Duodenal mucosa (tissue), 2 donors: ENCODE results near the gene BACH2.
"Not testable (repeated sequence)": the region's sequence is repeated elsewhere in the genome, so short reads cannot be mapped to it uniquely, and the experiment has no call there.

ENCODE experiments used
- H3K27ac ChIP-seq: one replicate; pipeline ENCODE4 v1.7.0; 2013; ENCODE audit warnings: low read depth, low read length
- H3K27me3 ChIP-seq, 2 donors: one replicate each; pipeline ENCODE4 v1.7.0; 2013; ENCODE audit warnings: low read length in 2 of 2, control low read depth in 1 of 2; ENCODE audit not compliant: insufficient read depth in 2 of 2, control insufficient read depth in 1 of 2
- H3K36me3 ChIP-seq, 2 donors: one replicate each; pipeline ENCODE4 v1.7.0; 2013; ENCODE audit warnings: low read length in 2 of 2, control low read depth in 1 of 2; ENCODE audit not compliant: insufficient read depth in 2 of 2, control insufficient read depth in 1 of 2
- H3K4me1 ChIP-seq, 2 donors: one replicate each; pipeline ENCODE4 v1.7.0; 2013; ENCODE audit warnings: low read length in 2 of 2, control low read depth in 1 of 2; ENCODE audit not compliant: insufficient read depth in 2 of 2, control insufficient read depth in 1 of 2
- H3K4me3 ChIP-seq, 2 donors: one replicate each; pipeline ENCODE4 v1.7.0; 2013; ENCODE audit warnings: low read length in 2 of 2, low read depth in 1 of 2
- H3K9ac ChIP-seq, 2 donors: one replicate each; pipeline ENCODE4 v1.7.0; 2013; ENCODE audit warnings: low read length in 2 of 2, low read depth in 1 of 2
- H3K9me3 ChIP-seq, 2 donors: one replicate each; pipeline ENCODE4 v1.7.0; 2013; ENCODE audit warnings: low read length in 2 of 2, control low read depth in 1 of 2; ENCODE audit not compliant: control insufficient read depth in 1 of 2

BACH2 gene

DNA sequence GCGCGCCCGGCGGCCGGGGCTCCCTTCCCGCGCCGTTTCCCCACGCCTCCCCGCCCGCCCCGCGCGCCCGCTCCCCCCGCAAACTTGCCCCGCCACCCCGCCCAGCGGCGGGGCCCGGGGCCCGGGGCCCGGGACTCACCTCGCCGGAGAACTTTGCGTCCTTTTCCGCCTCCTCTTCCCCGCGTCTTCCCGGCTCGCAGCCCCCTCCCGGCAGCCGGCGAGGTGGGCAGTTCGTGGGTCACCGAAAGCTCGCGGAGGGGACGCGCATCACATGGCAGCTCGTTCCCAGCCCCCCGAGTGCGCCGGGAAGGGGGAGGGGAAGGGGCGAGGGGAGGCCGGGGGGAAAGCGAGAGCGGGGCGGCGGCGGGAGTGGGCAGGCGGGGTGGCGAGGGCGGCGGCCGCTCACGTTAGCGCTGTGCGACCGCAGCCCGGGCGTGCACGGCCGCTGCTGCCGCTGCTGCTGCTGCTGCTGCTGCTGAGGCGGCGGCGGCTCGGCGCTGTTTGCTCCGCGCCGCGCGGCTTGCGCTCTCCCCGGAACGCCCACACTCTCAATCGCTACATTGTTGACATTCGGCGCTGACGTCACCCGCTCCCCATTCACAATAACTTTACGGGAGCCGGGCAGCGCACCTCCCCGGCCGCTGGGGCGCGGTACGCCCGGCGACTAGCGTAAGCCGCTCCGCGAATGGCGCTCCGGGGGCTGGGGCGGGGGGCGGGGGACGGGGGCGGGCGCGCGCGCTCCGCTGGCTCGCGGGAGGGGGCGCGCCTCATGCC lies at the start of gene BACH2:
TSS of gene BACH2 (minus strand) at position 503 of the 774 bp plus-strand sequence. CDS start 287,999 bp downstream, outside the sequence.
- peak within 1 kb of the TSS; percentile 32 for H3K27ac ChIP-seq
- no peaks in the 10 kb centered on the region for H3K36me3 ChIP-seq
- H3K4me1 ChIP-seq: peaks cover 0 to 4% of the 10 kb centered on the region in 2 donors
- peaks cover 52 to 58% of the 10 kb centered on the region in 2 donors for H3K27me3 ChIP-seq
- peak within 1 kb of the TSS; percentile 39 to 66 for H3K9ac ChIP-seq
- H3K9me3 ChIP-seq: no peaks in the 10 kb centered on the region
- H3K4me3 ChIP-seq: peak within 1 kb of the TSS; percentile 59 to 70

DNA sequence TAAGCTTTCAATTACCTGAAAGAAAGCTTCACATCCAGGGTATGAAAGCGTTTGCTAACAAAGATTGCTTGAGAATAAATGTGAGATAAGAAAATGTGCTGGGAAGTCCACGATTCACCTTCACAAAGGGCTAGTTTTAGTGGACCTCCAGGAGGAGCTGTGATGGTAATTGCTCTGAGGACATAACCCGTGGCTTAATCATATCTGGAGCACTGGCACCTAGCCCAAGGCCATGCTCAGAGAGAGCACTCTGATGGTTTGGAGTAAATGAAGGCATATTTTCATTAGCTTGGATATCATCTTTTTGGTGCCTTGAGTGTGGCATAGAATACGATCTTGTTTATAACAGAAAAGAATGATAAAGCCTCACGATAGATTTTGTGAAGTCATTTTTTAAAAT lies 46.9 kb upstream of the BACH2 start:
- H3K9me3 ChIP-seq: no peaks in the 10 kb centered on the region
- H3K4me1 ChIP-seq: no peaks in the 10 kb centered on the region
- peaks cover 0 to 2% of the 10 kb centered on the region in 2 donors for H3K27me3 ChIP-seq
- no peak overlapping the region for H3K27ac ChIP-seq
- no peaks in the 10 kb centered on the region for H3K36me3 ChIP-seq
- H3K4me3 ChIP-seq: no peak overlapping the region
- H3K9ac ChIP-seq: no peak overlapping the region

DNA sequence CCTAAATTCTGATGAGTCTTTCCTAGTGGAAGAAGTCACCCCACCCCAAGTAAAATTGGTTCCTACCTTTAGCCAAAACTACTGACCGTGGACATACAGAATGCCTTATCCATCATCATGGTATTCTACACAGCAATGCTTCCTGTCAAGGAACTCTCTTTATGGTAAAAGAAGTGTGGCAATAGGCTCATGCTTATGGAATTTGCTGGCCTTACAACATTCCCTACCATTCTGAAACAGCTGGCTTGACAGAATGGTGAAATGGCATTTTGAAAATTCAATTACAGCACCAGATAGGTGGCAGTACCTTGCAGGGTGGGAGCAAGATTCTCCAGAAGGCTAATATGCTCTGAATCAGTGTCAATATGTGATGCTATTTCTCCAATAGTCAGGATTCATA lies 41.8 kb upstream of the BACH2 start:
- Histone ChIP-seq H3K9ac (no peak overlapping the region), H3K27ac (no peak overlapping the region), H3K9me3 (no peaks in the 10 kb centered on the region), H3K27me3 (no peaks in the 10 kb centered on the region), H3K4me3 (no peak overlapping the region), H3K36me3 (no peaks in the 10 kb centered on the region), H3K4me1 (no peaks in the 10 kb centered on the region)

DNA sequence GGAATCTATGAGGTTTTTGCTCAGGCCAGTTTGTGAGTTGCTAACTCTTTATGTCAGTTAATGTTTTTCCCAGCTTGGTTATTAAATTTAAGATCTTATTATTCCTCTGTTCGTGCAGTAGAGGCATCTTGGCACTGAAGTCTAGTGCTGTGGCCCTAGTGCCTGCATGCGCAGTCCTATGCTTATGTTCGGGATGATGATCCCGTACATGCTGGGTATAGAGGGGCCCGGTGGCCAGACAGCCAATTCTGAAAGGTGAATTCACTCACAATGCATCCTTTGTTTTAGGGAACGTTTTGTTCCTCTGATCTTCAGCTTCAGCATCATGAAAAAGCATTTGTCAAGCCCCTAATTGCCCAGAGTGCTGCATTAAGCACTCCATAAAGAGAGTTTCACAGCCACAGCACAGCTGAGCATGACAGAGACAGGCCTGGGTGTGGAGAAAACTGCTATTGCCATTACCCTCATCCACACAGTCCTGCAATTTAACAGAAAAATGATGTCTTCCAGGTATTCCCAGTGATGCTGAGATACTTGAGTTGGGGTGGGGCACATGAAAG lies 39.8 kb upstream of the BACH2 start:
- Histone ChIP-seq H3K36me3 (no peaks in the 10 kb centered on the region), H3K27me3 (no peaks in the 10 kb centered on the region), H3K9me3 (no peaks in the 10 kb centered on the region), H3K4me3 (no peak overlapping the region), H3K27ac (no peak overlapping the region), H3K9ac (no peak overlapping the region), H3K4me1 (no peaks in the 10 kb centered on the region)

DNA sequence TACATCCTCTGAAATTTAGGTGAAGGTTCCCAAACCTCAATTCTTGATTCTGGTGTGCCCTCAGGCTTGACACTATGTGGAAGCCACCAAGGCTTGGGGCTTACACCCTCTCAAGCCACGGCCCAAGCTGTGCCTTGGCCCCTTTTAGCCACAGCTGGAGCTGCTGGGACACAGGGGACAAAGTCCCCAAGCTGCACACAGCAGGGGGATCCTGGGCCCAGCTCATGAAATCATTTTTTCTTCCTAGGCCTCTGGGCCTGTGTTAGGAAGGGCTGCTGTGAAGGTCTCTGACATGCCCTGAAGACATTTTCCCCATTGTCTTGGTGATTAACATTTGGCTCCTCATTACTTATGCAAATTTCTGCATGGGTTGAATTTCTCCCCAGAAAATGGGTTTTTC lies 37.3 kb upstream of the BACH2 start:
- Histone ChIP-seq H3K9me3 (no peaks in the 10 kb centered on the region), H3K27me3 (no peaks in the 10 kb centered on the region), H3K4me1 (no peaks in the 10 kb centered on the region), H3K36me3 (no peaks in the 10 kb centered on the region), H3K9ac (no peak overlapping the region), H3K27ac (no peak overlapping the region), H3K4me3 (no peak overlapping the region)

DNA sequence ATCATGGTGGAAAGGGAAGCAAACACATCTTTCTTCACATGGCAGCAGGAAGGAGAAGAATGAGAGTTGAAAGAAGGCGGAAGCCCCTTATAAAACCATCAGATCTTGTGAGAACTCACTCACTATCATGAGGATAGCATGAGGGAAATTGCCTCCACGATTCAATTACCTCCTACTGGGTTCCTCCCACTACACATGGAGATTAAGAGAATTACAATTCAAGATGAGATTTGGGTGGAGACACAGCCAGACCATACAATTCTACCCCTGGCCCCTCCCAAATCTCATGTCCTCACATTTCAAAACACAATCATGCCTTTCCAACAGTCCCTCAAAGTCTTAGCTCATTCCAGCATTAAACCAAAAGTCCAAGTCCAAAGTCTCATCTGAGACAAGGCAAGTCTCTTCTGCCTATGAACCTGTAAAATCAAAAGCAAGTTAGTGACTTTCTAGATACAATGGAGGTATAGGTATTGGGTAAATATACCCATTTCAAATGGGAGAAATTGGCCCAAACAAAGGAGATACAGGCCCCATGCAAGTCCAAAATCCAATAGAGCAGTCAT lies 36.4 kb upstream of the BACH2 start:
- not testable (repeated sequence) for H3K4me1 ChIP-seq, H3K9ac ChIP-seq, H3K4me3 ChIP-seq, H3K27ac ChIP-seq, H3K27me3 ChIP-seq, H3K36me3 ChIP-seq, H3K9me3 ChIP-seq

DNA sequence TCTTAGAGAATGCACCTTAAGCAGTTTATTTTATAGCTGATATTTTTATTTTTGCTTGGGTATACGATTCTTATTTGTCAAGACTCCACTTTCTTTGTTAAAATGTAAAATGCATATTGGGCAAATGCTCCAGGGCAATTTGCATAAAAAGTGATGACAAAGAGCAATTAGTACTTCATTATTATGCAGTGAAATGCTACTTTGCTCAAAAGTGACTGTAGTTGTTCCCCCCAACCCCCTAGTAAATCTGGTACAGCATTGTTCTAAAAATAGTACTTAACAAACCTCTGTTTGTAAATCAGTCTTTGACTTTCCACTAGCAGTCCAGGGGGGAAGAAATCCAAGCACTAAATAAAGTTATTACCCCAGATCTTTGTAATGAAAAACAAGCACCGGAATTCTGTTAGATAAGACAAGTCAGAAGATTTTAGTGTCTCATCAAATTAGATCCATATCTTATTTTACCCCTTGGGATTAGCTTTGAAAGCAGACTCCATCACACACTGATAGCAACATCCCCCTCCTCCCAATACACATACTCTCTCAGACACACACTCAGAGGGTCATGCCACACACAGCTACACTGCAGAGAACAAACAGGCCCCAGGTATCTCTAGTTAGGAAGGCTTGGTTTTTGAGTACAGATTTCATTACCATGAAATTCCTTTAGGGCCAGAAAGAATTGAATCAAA lies 32.9 kb upstream of the BACH2 start:
- H3K27ac ChIP-seq: no peak overlapping the region

DNA sequence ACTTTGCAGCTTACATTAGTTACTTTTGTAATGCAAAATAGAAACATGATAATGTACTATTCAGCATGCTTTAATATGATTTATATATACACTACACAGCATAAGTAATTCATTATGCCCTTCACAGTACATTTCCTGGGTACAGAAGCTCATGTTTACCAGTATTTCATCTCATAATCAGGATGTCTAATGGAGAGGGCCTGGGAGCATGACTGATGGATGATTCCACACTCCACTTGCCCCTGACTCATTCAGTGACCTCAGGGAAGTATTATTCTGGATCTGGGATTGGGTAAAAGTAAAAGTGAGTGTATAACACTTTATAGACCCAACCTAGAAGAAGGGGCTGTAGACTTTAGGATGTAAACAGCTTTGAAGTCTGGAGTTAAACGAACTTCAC lies 31.4 kb upstream of the BACH2 start:
- no peak overlapping the region for H3K4me3 ChIP-seq
- H3K27me3 ChIP-seq: no peaks in the 10 kb centered on the region
- no peak overlapping the region for H3K9ac ChIP-seq
- H3K27ac ChIP-seq: no peak overlapping the region
- H3K9me3 ChIP-seq: no peaks in the 10 kb centered on the region
- H3K36me3 ChIP-seq: no peaks in the 10 kb centered on the region
- no peaks in the 10 kb centered on the region for H3K4me1 ChIP-seq

More for the DNA sequence above, 32.9 kb upstream of the BACH2 start:
- Histone ChIP-seq H3K4me1 (no peaks in the 10 kb centered on the region), H3K36me3 (no peaks in the 10 kb centered on the region), H3K27me3 (no peaks in the 10 kb centered on the region), H3K4me3 (no peak overlapping the region), H3K9ac (no peak overlapping the region), H3K9me3 (no peaks in the 10 kb centered on the region)

DNA sequence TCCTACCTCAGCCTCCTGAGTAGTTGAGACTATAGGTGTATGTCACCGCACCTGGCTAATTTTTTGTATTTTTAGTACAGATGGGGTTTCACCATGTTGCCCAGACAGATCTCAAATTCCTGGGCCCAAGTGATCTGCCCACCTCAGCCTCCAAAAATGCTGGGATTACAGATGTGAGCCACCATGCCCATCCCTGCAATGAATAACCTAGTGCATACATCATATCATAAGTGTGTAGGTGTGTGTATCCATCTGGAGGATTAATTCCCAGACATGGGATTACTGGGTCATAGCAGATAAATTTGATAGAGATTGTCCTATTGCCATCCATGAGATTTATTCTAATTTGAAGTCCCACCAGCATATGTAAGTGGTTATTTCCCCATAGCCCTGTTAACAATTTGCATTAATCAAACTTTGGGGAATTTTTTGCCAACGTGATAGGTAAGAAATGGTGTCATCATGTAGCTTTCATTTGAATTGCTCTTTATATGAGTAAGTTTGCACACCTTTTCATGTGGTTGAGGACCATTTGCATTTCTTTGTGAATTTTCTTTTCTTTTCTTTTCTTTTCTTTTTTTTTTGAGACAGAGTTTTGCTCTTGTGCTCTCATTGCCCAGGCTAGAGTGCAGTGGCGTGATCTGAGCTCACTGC lies 29.9 kb upstream of the BACH2 start:
- no peak overlapping the region for H3K4me3 ChIP-seq
- H3K9me3 ChIP-seq: no peaks in the 10 kb centered on the region
- no peaks in the 10 kb centered on the region for H3K27me3 ChIP-seq
- no peaks in the 10 kb centered on the region for H3K36me3 ChIP-seq
- no peak overlapping the region for H3K27ac ChIP-seq
- H3K9ac ChIP-seq: no peak overlapping the region
- H3K4me1 ChIP-seq: no peaks in the 10 kb centered on the region

DNA sequence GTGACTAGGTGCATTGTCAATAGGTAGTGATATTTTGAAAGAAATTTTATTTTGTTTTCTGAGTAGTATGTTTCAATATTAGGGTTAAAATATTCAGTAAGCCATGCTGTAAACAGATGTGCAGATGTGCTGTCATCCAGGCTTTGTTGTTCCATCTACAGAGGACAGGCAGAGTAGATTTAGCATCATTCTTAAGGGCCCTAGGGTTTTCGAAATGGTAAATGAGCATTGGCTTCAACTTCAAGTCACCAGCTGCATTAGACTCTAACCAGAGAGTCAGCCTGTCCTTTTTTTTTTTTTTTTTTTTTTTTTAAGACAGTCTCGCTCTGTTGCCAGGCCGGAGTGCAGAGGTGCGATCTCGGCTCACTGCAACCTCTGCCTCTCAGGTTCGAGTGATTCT lies 27.1 kb upstream of the BACH2 start:
- Histone ChIP-seq H3K9me3 (no peaks in the 10 kb centered on the region), H3K27ac (no peak overlapping the region), H3K4me3 (no peak overlapping the region), H3K9ac (no peak overlapping the region), H3K4me1 (no peaks in the 10 kb centered on the region), H3K36me3 (no peaks in the 10 kb centered on the region), H3K27me3 (no peaks in the 10 kb centered on the region)
